Neural cell (in vitro differentiated cells): Measurements from ENCODE around the gene SFMBT2. TPM values are rescaled to one million over a fixed set of nuclear protein-coding genes. Genes with fewer than 3 reads are reported as not detected.
A peak's percentile ranks its signal among the peaks of the same experiment; 100 is the strongest.

Experiments
- H2AFZ ChIP-seq: fragments of 200-600, 300-800 bp; sonication (generic), shearing (Covaris generic); 2 replicates; pipeline ENCODE4 v1.6.0; 2014; ENCODE audit warnings: low read depth, mild to moderate bottlenecking, antibody characterized with exemption, low read length, moderate library complexity
- H3F3A ChIP-seq: fragments of 200-600 bp; shearing (Covaris generic); 2 replicates; pipeline ENCODE4 v1.6.1; 2016; ENCODE audit warnings: mild to moderate bottlenecking, moderate library complexity, mixed read lengths, antibody characterized with exemption, low read length; ENCODE audit not compliant: insufficient read depth, poor library complexity, severe bottlenecking
- H3K27ac ChIP-seq: fragments of 200-600, 300-800 bp; sonication (generic), shearing (Covaris generic); 2 replicates; pipeline ENCODE4 v1.5.1; 2014; ENCODE audit warnings: mild to moderate bottlenecking, low read length, moderate library complexity
- H3K27me3 ChIP-seq: fragments of 300-800, 200-600 bp; sonication (generic), shearing (Covaris generic); 2 replicates; pipeline ENCODE4 v1.6.0; 2014; ENCODE audit warnings: mild to moderate bottlenecking, low read depth, low read length, moderate library complexity; ENCODE audit not compliant: insufficient read depth
- H3K36me3 ChIP-seq: fragments of 300-800, 200-600 bp; sonication (generic), shearing (Covaris generic); 2 replicates; pipeline ENCODE4 v1.5.1; 2014; ENCODE audit warnings: mild to moderate bottlenecking, antibody characterized with exemption, low read length, moderate library complexity; ENCODE audit not compliant: insufficient read depth
- H3K4me2 ChIP-seq: fragments of 300-800, 200-600 bp; sonication (generic), shearing (Covaris generic); 2 replicates; pipeline ENCODE4 v1.6.0; 2014; ENCODE audit warnings: mild to moderate bottlenecking, low read length
- H3K4me3 ChIP-seq: fragments of 300-800, 200-600 bp; sonication (generic), shearing (Covaris generic); 2 replicates; pipeline ENCODE4 v1.5.1; 2014; ENCODE audit warnings: mild to moderate bottlenecking, low read length, moderate library complexity
- H3K79me2 ChIP-seq: fragments of 200-600 bp; shearing (Covaris generic); replicated peaks from 2 replicates; pipeline ENCODE4 v1.6.0; 2014; ENCODE audit warnings: mild to moderate bottlenecking, low read length, moderate library complexity; ENCODE audit not compliant: insufficient read depth
- H3K9ac ChIP-seq: fragments of 300-800, 200-600 bp; sonication (generic), shearing (Covaris generic); 2 replicates; pipeline ENCODE4 v1.6.1; 2016; ENCODE audit warnings: mild to moderate bottlenecking, low read length, mixed read lengths
- H3K9me2 ChIP-seq: fragments of 200-600 bp; shearing (Covaris generic); 2 replicates; pipeline ENCODE4 v1.6.1; 2016; ENCODE audit warnings: mild to moderate bottlenecking, low read length, mixed read lengths; ENCODE audit not compliant: insufficient read depth
- H3K9me3 ChIP-seq: fragments of 200-600, 300-800 bp; sonication (generic), shearing (Covaris generic); 2 replicates; pipeline ENCODE4 v1.6.1; 2016; ENCODE audit warnings: mild to moderate bottlenecking, mixed run types, low read length, moderate library complexity, mixed read lengths
- H4K20me1 ChIP-seq: fragments of 200-600 bp; shearing (Covaris generic); 2 replicates; pipeline ENCODE4 v1.6.1; 2016; ENCODE audit warnings: mild to moderate bottlenecking, mixed run types; ENCODE audit not compliant: insufficient read depth
- CTCF ChIP-seq: fragments of 450-650 bp; IDR thresholded peaks from 2 replicates; pipeline ENCODE4 v1.5.1; 2014; ENCODE audit warnings: antibody characterized with exemption, mild to moderate bottlenecking, moderate library complexity; ENCODE audit not compliant: poor library complexity, severe bottlenecking
- EP300 ChIP-seq: fragments of 450-650 bp; conservative IDR thresholded peaks from 2 replicates; pipeline ENCODE4 v1.6.1; 2014; ENCODE audit warnings: antibody characterized with exemption, mild to moderate bottlenecking, moderate library complexity; ENCODE audit not compliant: poor library complexity, severe bottlenecking
- EZH2 ChIP-seq: fragments of 200-600, 300-800 bp; shearing (Covaris generic), sonication (generic); IDR thresholded peaks from 2 replicates; pipeline ENCODE4 v1.6.1; 2014; ENCODE audit warnings: antibody characterized with exemption, low read length, borderline replicate concordance, mild to moderate bottlenecking; ENCODE audit not compliant: insufficient read depth, poor library complexity, severe bottlenecking
- MXI1 ChIP-seq: fragments of 450-650 bp; conservative IDR thresholded peaks from 2 replicates; pipeline ENCODE4 v1.6.1; 2014; ENCODE audit warnings: antibody characterized with exemption, mild to moderate bottlenecking; ENCODE audit not compliant: poor library complexity, severe bottlenecking
- POLR2AphosphoS5 ChIP-seq: IDR thresholded peaks from 2 replicates; pipeline ENCODE4 v1.6.1; 2012
- RAD21 ChIP-seq: fragments of 450-650 bp; conservative IDR thresholded peaks from 2 replicates; pipeline ENCODE4 v1.6.1; 2014; ENCODE audit warnings: antibody characterized with exemption, mild to moderate bottlenecking, moderate library complexity
- REST ChIP-seq: IDR thresholded peaks from 2 replicates; pipeline ENCODE4 v1.6.1; 2012; ENCODE audit warnings: borderline replicate concordance
- SMC3 ChIP-seq: fragments of 450-650 bp; conservative IDR thresholded peaks from 2 replicates; pipeline ENCODE4 v1.6.1; 2014; ENCODE audit warnings: antibody characterized with exemption, mild to moderate bottlenecking, moderate library complexity; ENCODE audit not compliant: poor library complexity
- TAF1 ChIP-seq: IDR thresholded peaks from 2 replicates; pipeline ENCODE4 v1.6.1; 2012; ENCODE audit warnings: low read depth
- polyA plus RNA-seq: library from polyadenylated mRNA; depleted of rRNA; stranded (reverse); fragments of >200 nt; gene quantifications from 2 replicates; pipeline ENCODE4 v1.2.3, GENCODE V29; 2014

Gene SFMBT2
- polyA plus RNA-seq, 1 donor from 2014 or later = 1.3 TPM

GRCh38 chr10:7417103-7417623 is 6.3 kb upstream of the SFMBT2 start:
- Histone ChIP-seq H3K27me3 (peaks cover 32% of the 10 kb centered on the region), H3K4me3 (no peak overlapping the region), H3K9ac (no peak overlapping the region), H3F3A (no peaks in the 10 kb centered on the region), H4K20me1 (no peaks in the 10 kb centered on the region), H2AFZ (no peak overlapping the region), H3K9me3 (no peaks in the 10 kb centered on the region), H3K79me2 (no peaks in the 10 kb centered on the region), H3K27ac (no peak overlapping the region), H3K36me3 (no peaks in the 10 kb centered on the region), H3K4me2 (no peak overlapping the region), H3K9me2 (no peaks in the 10 kb centered on the region)
- peak; percentile 89 for TF ChIP-seq RAD21
- no peak for TF ChIP-seq MXI1
- peak; percentile 90 for TF ChIP-seq SMC3
- TF ChIP-seq CTCF = peak; percentile 86

GRCh38 chr10:7414766-7415165 is 3.9 kb upstream of the SFMBT2 start:
- no peak overlapping the region for H3K27ac ChIP-seq
- TF ChIP-seq MXI1 (no peak), EZH2 (no peak)

GRCh38 chr10:7412928-7413282 is 2.1 kb upstream of the SFMBT2 start:
- TF ChIP-seq CTCF (no peak), POLR2AphosphoS5 (no peak), MXI1 (no peak), REST (no peak), SMC3 (no peak), RAD21 (no peak), EZH2 (no peak), EP300 (no peak), TAF1 (no peak)
- Histone ChIP-seq H3K27me3 (peaks cover 70% of the 10 kb centered on the region), H3K36me3 (no peaks in the 10 kb centered on the region), H3K79me2 (no peaks in the 10 kb centered on the region), H3K9ac (no peak overlapping the region), H3K27ac (no peak overlapping the region), H3K9me2 (no peaks in the 10 kb centered on the region), H2AFZ (no peak overlapping the region), H3K4me2 (no peak overlapping the region), H4K20me1 (no peaks in the 10 kb centered on the region), H3K9me3 (no peaks in the 10 kb centered on the region), H3F3A (no peaks in the 10 kb centered on the region), H3K4me3 (peak overlapping the region; percentile 87)

More at GRCh38 chr10:7414766-7415165, 3.9 kb upstream of the SFMBT2 start:
- no peak overlapping the region for H2AFZ ChIP-seq
- no peaks in the 10 kb centered on the region for H4K20me1 ChIP-seq
- no peaks in the 10 kb centered on the region for H3K9me2 ChIP-seq
- no peak overlapping the region for H3K9ac ChIP-seq
- no peaks in the 10 kb centered on the region for H3F3A ChIP-seq
- H3K4me2 ChIP-seq = no peak overlapping the region
- no peak overlapping the region for H3K4me3 ChIP-seq
- peaks cover 52% of the 10 kb centered on the region for H3K27me3 ChIP-seq
- no peaks in the 10 kb centered on the region for H3K9me3 ChIP-seq
- H3K36me3 ChIP-seq = no peaks in the 10 kb centered on the region
- no peaks in the 10 kb centered on the region for H3K79me2 ChIP-seq
